SK-N-SH treated with all-trans-retinoic acid at 6 μM for 48 hours (cell line): ENCODE data around the gene NFIA.

ENCODE experiments used
- ATAC-seq: fragments of 200-7000 bp; cut with Tn5 transposase; 3 replicates; pipeline ENCODE4 v1.9.1; 2020; ENCODE audit warnings: mild to moderate bottlenecking, moderate library complexity
- ARNTL ChIP-seq: fragments of 450-650 bp; formaldehyde crosslinking; IDR thresholded peaks from 2 replicates; pipeline ENCODE4 v1.5.0; 2020; ENCODE audit warnings: low read depth, mild to moderate bottlenecking, moderate library complexity, borderline replicate concordance
- BACH2 ChIP-seq: fragments of 250-450 bp; sonication (Bioruptor Pico); IDR thresholded peaks from 2 replicates; pipeline ENCODE4 v1.9.0; 2021; ENCODE audit warnings: mild to moderate bottlenecking, borderline replicate concordance
- CSDC2 ChIP-seq: fragments of 250-450 bp; sonication (Bioruptor Pico); IDR thresholded peaks from 2 replicates; pipeline ENCODE4 v1.5.0; 2020; ENCODE audit warnings: mild to moderate bottlenecking, moderate library complexity
- ESRRG ChIP-seq: fragments of 250-450 bp; sonication (Bioruptor Pico); IDR thresholded peaks from 2 replicates; pipeline ENCODE4 v1.6.1; 2021; ENCODE audit warnings: mild to moderate bottlenecking
- GLIS3 ChIP-seq: fragments of 250-450 bp; sonication (Bioruptor Pico); IDR thresholded peaks from 2 replicates; pipeline ENCODE4 v1.5.0; 2020; ENCODE audit warnings: mild to moderate bottlenecking, moderate library complexity
- ISL1 ChIP-seq: fragments of 250-450 bp; sonication (Bioruptor Pico); IDR thresholded peaks from 2 replicates; pipeline ENCODE4 v2.1.2; 2022; ENCODE audit warnings: mild to moderate bottlenecking, moderate library complexity
- OSR1 ChIP-seq: fragments of 250-450 bp; sonication (Bioruptor Pico); IDR thresholded peaks from 2 replicates; pipeline ENCODE4 v1.8.0; 2022; ENCODE audit warnings: moderate library complexity, mild to moderate bottlenecking, inconsistent platforms
- PPARA ChIP-seq: fragments of 250-450 bp; sonication (Bioruptor Pico); IDR thresholded peaks from 2 replicates; pipeline ENCODE4 v1.5.0; 2020; ENCODE audit warnings: mild to moderate bottlenecking, borderline replicate concordance
- RARB ChIP-seq: fragments of 250-450 bp; sonication (Bioruptor Pico); IDR thresholded peaks from 2 replicates; pipeline ENCODE4 v1.8.0; 2021; ENCODE audit warnings: mild to moderate bottlenecking, moderate library complexity
- TCF4 ChIP-seq: fragments of 250-450 bp; sonication (Bioruptor Pico); IDR thresholded peaks from 2 replicates; pipeline ENCODE4 v1.8.0; 2021; ENCODE audit warnings: mild to moderate bottlenecking, moderate library complexity, borderline replicate concordance
- TOX ChIP-seq: fragments of 250-450 bp; sonication (Bioruptor Pico); IDR thresholded peaks from 2 replicates; pipeline ENCODE4 v1.8.0; 2021; ENCODE audit warnings: mild to moderate bottlenecking, moderate library complexity, borderline replicate concordance
- ZC3H10 ChIP-seq: fragments of 250-450 bp; sonication (Bioruptor Pico); IDR thresholded peaks from 2 replicates; pipeline ENCODE4 v1.5.1; 2021; ENCODE audit warnings: mild to moderate bottlenecking, moderate library complexity
- ZFP3 ChIP-seq: fragments of 250-450 bp; sonication (Bioruptor Pico); IDR thresholded peaks from 2 replicates; pipeline ENCODE4 v1.5.0; 2020; ENCODE audit warnings: mild to moderate bottlenecking, moderate library complexity
- ZFP30 ChIP-seq: fragments of 450-650 bp; formaldehyde crosslinking; IDR thresholded peaks from 2 replicates; pipeline ENCODE4 v1.5.0; 2022; ENCODE audit warnings: mild to moderate bottlenecking, moderate library complexity
- ZNF565 ChIP-seq: fragments of 450-650 bp; formaldehyde crosslinking; conservative IDR thresholded peaks from 2 replicates; pipeline ENCODE4 v1.5.0; 2020; ENCODE audit warnings: low read depth, mild to moderate bottlenecking, moderate library complexity
- ZNF8 ChIP-seq: fragments of 450-650 bp; formaldehyde crosslinking; IDR thresholded peaks from 2 replicates; pipeline ENCODE4 v1.5.0; 2020; ENCODE audit warnings: mild to moderate bottlenecking, moderate library complexity
- TF ChIP-seq, protein P1 (sequence below): fragments of 250-450 bp; sonication (Bioruptor Pico); IDR thresholded peaks from 2 replicates; pipeline ENCODE4 v1.5.1; 2020; ENCODE audit warnings: low read depth, mild to moderate bottlenecking, moderate library complexity
- TF ChIP-seq, protein P2 (sequence below): fragments of 250-450 bp; sonication (Bioruptor Pico); IDR thresholded peaks from 2 replicates; pipeline ENCODE4 v1.5.1; 2021; ENCODE audit warnings: mild to moderate bottlenecking, moderate library complexity
- TF ChIP-seq, protein P3 (sequence below): fragments of 250-450 bp; sonication (Bioruptor Pico); IDR thresholded peaks from 2 replicates; pipeline ENCODE4 v1.5.0; 2020; ENCODE audit warnings: mild to moderate bottlenecking, moderate library complexity

NFIA gene

DNA sequence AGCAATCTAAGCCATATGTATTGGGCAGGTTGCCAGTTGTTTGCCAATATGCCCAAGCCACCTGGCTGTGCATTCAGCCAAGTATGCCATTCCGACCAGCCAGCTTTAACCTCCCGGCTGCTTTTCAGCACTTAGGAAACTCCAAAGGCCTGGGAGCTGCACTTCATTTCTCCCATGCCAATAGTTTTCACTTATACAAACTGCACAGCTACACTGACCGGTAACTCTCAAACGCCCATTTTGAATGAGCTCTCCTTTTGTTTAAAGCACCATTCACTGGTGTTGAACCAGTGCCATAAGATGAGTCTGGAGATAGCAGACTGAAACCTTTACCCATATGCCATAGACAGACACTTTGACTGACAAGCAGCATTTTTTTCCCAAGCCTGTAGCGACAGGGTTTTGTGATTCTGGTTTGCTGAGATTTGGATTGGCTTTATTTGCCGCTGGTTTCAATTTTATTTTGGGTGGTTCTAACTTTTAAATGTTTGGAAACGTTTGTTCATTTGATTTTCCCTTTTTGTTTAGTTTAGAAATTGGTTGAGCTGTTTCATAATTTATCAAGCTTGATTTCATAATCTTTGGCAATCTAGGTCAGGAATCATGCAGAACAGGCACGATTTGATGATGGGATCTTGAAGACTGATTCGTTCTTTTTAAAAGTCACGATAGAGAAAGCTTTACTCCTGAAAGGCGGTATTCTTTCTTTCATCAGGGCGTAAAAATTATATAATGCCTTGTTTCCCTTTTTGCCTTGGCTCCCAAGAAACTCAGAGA is 144.6 kb downstream of the NFIA start:
- no peak for TF ChIP-seq ARNTL
- TF ChIP-seq, protein P1, sequence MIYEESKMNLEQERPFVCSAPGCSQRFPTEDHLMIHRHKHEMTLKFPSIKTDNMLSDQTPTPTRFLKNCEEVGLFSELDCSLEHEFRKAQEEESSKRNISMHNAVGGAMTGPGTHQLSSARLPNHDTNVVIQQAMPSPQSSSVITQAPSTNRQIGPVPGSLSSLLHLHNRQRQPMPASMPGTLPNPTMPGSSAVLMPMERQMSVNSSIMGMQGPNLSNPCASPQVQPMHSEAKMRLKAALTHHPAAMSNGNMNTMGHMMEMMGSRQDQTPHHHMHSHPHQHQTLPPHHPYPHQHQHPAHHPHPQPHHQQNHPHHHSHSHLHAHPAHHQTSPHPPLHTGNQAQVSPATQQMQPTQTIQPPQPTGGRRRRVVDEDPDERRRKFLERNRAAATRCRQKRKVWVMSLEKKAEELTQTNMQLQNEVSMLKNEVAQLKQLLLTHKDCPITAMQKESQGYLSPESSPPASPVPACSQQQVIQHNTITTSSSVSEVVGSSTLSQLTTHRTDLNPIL: no peak
- no peak for TF ChIP-seq CSDC2 (CRISPR knock-in tag)
- TF ChIP-seq RARB (CRISPR knock-in tag): no peak
- TF ChIP-seq ZFP30: peak; percentile 91
- TF ChIP-seq, protein P2, sequence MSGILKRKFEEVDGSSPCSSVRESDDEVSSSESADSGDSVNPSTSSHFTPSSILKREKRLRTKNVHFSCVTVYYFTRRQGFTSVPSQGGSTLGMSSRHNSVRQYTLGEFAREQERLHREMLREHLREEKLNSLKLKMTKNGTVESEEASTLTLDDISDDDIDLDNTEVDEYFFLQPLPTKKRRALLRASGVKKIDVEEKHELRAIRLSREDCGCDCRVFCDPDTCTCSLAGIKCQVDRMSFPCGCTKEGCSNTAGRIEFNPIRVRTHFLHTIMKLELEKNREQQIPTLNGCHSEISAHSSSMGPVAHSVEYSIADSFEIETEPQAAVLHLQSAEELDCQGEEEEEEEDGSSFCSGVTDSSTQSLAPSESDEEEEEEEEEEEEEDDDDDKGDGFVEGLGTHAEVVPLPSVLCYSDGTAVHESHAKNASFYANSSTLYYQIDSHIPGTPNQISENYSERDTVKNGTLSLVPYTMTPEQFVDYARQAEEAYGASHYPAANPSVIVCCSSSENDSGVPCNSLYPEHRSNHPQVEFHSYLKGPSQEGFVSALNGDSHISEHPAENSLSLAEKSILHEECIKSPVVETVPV: no peak
- 0 out of 2 replicates have a peak, but pooled peaks have one; percentile 36 for TF ChIP-seq ISL1 (CRISPR knock-in tag)
- peak; percentile 87 for ATAC-seq

DNA sequence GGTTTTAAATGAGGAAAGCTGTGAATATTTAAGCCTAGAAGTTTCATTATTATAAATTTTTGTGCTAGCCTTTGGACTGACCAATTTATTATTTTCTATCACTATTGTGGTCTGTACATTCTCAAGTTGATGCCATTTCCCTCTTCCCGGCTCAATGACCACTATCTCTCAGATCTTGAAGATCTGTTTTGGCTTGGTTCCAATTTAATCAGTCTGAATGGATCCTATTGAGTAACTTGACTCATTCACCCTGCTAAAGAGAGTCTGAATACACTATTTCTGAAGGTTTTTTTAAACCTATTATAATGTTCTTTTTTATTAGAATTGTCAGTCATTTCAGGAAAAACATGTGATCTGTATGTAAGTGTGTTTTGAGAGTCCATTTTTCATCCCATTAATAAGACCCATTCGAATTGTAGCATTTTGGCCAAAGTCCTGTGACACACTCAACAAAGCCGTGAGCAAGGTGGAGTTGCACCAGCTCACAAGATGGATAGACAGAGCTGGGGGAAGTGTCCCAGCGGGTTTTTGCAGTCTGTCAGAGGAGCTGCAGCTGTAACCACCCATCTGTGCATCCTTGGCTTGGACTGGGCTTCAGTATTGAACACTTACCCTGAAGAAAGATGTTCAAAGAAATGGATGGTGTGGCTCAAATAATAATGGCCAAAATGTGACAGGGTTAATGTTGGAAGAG is 145.6 kb downstream of the NFIA start:
- peak; percentile 68; the same call in 1 of the 2 replicates for TF ChIP-seq TOX (CRISPR knock-in tag)
- no peak for TF ChIP-seq ZC3H10 (CRISPR knock-in tag)
- peak; percentile 63 for TF ChIP-seq ISL1 (CRISPR knock-in tag)
- TF ChIP-seq GLIS3 (CRISPR knock-in tag): no peak
- TF ChIP-seq ARNTL: no peak
- ATAC-seq: peak; percentile 61

DNA sequence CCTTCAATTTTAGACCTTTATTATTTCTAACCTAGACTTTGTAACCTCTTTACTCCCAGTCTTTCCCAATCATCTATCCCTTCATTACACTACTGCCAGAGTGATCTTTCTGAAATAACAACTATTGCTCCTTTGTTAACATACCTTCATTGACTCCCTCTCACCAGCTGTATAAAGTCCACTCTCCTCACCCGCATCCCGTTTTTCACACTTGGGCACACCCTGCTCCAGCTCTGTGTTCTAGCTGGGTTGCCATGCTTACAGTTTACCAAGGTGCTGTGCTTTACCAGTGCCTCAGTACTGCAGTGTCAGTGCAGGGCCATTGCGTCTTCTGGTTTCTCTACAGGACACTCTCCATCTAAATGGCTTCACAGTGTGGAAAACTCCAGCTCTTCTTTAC is 148.2 kb downstream of the NFIA start:
- TF ChIP-seq, protein P3, sequence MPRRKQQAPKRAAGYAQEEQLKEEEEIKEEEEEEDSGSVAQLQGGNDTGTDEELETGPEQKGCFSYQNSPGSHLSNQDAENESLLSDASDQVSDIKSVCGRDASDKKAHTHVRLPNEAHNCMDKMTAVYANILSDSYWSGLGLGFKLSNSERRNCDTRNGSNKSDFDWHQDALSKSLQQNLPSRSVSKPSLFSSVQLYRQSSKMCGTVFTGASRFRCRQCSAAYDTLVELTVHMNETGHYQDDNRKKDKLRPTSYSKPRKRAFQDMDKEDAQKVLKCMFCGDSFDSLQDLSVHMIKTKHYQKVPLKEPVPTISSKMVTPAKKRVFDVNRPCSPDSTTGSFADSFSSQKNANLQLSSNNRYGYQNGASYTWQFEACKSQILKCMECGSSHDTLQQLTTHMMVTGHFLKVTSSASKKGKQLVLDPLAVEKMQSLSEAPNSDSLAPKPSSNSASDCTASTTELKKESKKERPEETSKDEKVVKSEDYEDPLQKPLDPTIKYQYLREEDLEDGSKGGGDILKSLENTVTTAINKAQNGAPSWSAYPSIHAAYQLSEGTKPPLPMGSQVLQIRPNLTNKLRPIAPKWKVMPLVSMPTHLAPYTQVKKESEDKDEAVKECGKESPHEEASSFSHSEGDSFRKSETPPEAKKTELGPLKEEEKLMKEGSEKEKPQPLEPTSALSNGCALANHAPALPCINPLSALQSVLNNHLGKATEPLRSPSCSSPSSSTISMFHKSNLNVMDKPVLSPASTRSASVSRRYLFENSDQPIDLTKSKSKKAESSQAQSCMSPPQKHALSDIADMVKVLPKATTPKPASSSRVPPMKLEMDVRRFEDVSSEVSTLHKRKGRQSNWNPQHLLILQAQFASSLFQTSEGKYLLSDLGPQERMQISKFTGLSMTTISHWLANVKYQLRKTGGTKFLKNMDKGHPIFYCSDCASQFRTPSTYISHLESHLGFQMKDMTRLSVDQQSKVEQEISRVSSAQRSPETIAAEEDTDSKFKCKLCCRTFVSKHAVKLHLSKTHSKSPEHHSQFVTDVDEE (CRISPR knock-in tag): no peak
- no peak for TF ChIP-seq ZFP30
- TF ChIP-seq ZFP3 (CRISPR knock-in tag): no peak
- TF ChIP-seq BACH2: no peak
- TF ChIP-seq ZNF8 (CRISPR knock-in tag): no peak
- no peak for TF ChIP-seq PPARA (CRISPR knock-in tag)
- no peak for ATAC-seq

DNA sequence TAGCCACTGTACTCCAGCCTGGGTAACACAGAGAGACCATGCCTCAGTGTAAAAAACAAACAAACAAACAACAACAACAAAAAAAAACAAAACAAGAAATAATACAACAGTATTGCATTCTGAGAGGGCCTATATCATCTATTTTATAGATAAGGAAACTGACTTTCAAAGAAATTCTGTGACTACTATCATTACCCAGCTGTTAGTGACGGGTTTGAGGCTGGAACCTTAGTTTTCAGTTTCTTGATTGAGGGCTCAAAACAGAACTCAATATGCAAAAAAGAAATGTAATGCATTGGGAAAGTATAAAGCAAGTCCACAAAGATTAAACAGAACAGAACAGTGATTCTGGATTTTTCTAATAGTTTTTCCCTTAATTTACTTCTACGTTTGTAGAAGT is 149.4 kb downstream of the NFIA start:
- no peak for TF ChIP-seq PPARA (CRISPR knock-in tag)
- no peak for TF ChIP-seq TCF4 (CRISPR knock-in tag)
- no peak for TF ChIP-seq BACH2
- no peak for TF ChIP-seq ZNF565 (CRISPR knock-in tag)
- TF ChIP-seq OSR1 (CRISPR knock-in tag): no peak
- TF ChIP-seq, protein P3 (CRISPR knock-in tag): no peak
- no peak for TF ChIP-seq ESRRG
- no peak for TF ChIP-seq ZC3H10 (CRISPR knock-in tag)
- TF ChIP-seq, all 23 proteins: peak for 0
- no peak for ATAC-seq
